GM18861 (cell line): ENCODE results near the gene RBFOX2.

Experiments used
- ATAC-seq: cut with Tn5 transposase; IDR thresholded peaks from one replicate; pipeline ENCODE4 v1.9.1; 2021; ENCODE audit not compliant: unreplicated experiment

The RBFOX2 gene

GRCh38 chr22:35904752-35905151 is 123.9 kb downstream of the RBFOX2 start:
- ATAC-seq: no peak

- ATAC-seq: no peak
Observed at GRCh38 chr22:35904336-35904692, 124.3 kb downstream of the RBFOX2 start.

DNA sequence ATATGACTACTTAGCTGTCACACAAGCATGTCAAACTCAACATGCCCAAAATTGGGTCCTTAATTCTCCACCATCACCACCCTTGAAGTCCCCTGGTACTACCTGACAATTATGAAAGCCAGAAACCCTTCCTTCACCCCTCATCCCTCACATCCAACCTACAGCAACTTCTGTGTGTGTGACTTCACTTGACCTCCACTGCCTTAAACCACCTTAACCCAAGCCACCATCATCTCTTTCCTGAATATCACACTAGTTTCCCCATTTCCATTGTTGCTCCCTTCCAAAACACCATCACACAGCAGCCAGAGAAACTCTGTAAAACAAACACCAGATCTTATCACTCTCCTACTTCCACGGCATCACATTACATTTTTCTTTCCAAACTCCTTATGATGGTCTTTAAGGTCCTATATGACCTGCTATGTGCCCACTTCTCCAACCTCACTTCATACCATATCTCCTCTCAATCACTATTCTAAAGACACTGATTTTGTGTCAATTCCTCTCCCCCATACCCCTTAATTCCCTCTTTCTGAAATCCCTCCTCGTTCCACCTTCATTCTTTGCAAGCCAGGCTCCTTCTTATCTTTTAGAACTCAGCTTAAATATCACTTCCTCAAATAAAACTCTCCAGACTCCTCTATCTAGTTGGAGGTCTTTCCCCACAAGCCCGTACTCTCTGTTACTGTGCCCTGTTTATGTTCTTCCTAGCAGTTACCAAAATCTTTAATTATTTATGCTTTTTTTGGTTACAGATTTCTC is 124.9 kb downstream of the RBFOX2 start:
- no peak for ATAC-seq

- ATAC-seq: no peak
Observed at GRCh38 chr22:35900483-35901168, 128.0 kb downstream of the RBFOX2 start.

DNA sequence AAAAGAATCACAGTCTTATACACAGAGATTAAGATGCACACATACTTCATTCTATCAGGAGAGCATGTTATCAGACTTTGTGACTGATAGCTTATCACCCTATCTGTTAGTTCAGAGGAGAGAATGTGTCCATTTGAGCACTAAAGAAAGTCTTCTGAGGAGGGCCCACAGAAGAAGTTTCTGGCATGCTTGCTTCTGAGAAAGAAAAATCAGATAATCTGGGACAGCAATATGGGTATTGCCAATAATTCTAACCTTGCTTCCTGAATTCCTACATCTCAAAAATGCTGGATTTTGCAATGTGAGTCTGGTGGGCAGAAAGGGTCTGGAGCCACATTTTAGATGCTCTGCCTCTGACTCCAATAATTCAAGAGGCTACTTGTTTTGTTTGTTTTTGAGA is 128.9 kb downstream of the RBFOX2 start:
- ATAC-seq: no peak

DNA sequence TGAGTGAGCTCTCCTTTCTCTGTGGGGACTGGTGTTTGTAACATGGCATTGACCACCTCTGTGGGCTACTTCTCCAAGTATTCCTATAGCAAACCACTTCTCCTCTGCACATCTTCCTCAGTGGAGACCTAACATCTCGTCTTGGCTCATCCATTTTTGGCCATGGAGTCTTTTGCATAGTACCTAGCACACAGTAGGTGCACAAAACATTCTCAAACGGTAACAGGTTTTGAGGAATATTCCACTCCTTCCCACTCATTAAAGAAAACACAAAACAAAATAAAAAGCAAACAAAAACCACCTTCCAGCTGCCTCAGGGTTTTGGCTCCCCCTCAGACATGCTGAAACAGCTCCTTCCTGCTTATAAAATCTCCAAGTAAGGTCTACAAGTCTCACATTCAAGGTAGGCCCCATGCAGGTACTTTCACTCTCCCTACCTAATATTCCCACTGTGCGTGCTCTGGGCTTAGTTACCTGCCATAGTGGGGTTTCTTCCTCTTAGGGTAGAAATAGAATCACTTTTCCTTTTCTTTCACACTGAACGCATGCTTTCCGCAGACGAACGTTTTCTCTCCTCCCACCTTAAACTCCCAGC is 132.4 kb downstream of the RBFOX2 start:
- no peak for ATAC-seq

DNA sequence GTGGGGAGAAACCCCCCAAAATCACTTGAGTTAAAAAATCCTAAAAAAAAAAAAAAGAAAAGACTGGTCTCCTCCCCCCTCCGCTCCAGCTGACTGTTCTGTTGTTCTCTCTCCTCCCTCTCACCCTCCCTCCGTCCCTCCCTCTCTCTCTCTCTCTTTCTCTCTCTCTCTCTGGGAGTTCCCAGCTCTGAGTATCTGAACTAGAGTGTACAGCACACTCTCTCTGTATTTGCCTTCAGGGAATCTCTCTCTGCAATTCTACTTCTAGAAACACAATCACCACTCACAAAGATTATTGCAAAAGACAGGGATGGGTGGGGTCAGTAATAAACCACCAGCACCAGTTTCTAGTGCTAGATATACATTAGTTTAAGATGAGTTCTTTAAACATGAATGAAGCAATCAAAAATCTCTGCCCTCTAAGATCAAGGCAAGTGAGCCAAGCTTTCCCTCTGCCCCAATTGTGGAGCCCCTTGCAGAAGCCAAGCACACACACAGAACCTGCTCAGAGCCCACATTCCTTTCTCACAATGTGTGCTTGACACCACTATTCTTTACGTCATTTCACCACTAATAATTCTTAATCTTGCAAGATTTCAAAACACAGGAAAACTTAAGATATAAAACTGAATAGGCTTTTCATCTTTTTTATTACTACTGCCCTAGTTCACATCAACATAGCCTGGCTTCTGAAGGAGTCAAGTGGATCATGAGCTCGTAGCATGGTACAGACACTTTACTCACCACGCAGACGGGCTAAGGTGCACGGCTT is 133.5 kb downstream of the RBFOX2 start:
- no peak for ATAC-seq

DNA sequence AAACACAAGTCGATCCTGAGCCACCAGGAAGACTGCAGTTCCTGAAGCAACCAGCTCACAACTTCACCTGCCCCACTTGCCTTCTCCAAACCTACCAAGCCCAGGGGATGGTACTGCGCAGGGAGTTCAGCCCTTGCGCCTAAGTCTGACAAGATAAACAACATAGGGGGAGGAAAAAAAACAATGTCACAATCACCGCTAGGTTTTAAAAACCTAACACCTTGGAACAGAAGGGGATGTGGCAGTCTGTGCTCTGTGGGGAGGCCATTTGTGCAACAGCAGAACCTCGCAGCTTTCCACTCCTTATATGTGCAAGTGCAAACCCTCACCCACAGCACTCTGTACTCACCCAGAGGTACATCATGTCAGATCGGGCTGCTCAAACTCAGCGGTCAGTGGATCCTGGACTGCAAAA is 134.2 kb downstream of the RBFOX2 start:
- ATAC-seq: no peak

GRCh38 chr22:35893698-35894097 is 134.9 kb downstream of the RBFOX2 start:
- no peak for ATAC-seq

GRCh38 chr22:35892192-35892591 is 136.4 kb downstream of the RBFOX2 start:
- ATAC-seq: no peak

GRCh38 chr22:35891442-35891841 is 137.2 kb downstream of the RBFOX2 start:
- ATAC-seq: no peak

DNA sequence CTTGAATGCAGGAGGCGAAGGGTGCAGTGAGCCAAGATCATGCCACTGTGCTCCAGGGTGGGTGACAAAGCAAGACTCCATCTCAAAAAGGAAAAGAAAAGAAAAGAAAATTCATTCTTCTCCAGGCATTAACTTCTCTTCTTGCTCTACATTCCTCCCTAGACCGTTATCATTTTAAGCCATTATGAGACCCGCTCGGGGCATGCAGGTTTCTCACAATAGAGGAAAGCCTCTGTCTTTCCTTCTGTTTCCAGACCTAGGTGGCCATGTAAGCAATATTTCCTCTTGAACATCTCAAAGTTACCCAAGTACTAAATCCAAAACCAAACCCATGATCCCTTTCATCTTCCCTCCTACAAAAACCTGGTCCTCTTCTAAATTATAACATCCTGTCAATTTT is 139.6 kb downstream of the RBFOX2 start:
- ATAC-seq: no peak

DNA sequence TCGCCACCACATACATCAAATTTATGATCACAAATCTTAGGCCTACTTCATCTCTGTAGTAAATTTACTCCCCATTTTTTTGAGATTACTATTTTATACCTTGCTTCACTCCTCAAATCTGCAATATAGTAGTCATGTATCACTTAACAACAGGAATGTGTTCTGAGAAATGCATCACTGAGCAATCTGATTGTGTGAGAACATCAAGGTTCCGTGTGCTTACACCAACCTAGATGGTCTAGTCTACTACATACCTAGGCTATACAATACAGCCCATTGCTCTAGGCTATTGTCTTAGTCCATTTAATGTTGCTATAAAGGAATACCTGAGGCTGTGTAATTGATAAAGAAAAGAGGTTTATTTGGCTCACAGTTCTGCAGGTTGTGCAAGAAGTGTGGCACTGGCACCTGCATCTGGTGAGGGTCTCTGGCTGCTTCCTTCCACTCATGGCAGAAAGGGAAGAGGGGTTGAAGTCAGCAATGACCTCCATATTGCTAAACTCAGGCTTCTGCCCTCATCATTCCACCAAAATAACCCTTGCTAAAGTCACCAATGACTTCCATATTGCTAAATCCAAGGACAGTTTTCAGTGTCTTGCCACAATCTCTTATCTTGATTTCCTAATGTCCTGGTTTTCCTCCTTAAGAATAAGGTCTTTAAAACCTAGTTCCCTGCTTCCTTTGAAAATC is 140.3 kb downstream of the RBFOX2 start:
- ATAC-seq: no peak

DNA sequence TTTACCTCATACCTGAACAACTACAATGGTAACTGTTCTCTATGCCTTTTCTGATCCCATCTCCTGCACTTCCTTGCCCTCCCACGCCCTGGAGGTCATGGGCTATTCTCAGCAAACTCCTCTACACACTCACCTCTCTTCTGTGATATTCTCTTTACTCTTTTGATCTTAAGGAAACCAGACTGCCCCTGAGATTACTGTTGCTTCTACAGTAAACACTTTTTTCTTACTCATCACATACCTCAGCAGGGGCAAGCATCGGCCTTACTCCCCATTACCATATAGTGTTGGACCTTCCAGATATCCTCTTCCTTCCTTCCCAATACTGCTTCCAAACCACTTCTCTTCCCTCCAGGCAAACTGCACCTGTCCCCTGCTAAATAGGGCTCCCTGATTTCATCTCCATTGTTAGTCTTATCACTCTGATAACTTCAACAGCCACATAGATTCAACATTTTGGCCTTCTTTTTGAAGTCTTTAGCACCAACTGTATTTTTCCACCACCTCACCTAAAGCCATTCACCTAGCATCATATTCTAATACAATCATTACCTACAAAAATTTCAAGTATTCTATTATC is 141.2 kb downstream of the RBFOX2 start:
- no peak for ATAC-seq

GRCh38 chr22:35886309-35886708 is 142.3 kb downstream of the RBFOX2 start:
- no peak for ATAC-seq

- ATAC-seq: no peak
Observed at GRCh38 chr22:35884529-35884928, 144.1 kb downstream of the RBFOX2 start.

GRCh38 chr22:35883031-35883620 is 145.5 kb downstream of the RBFOX2 start:
- no peak for ATAC-seq

GRCh38 chr22:35882211-35883030 is 146.2 kb downstream of the RBFOX2 start:
- ATAC-seq: no peak

DNA sequence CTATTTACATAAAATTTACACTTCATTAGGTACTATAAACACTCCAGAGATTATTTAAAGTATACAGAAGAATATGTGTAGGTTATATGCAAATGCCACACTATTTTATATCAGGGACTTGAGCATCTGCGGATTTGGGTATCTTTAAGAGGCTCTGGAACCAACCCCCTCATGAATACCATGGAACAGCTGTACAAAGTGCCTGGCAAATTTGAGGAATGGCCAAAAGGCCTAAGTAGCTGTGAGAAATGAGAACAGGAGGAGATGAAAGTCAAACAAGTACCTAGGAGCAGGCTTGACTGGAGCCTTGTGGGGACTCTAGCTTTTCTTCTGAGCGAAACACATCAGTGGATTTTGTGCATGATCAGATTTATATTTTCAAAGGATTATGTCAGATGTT is 149.3 kb downstream of the RBFOX2 start:
- ATAC-seq: no peak
